Stomach (tissue), 9 donors: ENCODE data around the gene ATG5. TPM values are rescaled to one million over a fixed set of nuclear protein-coding genes. Genes with fewer than 3 reads are reported as not detected.
A peak's percentile ranks its signal among the peaks of the same experiment; 100 is the strongest.

Experiments used
- DNase-seq, 2 donors: peaks; one replicate each; pipeline versions ENCODE4 v3.0.0 to v3.0.0-alpha.2; 2013 to 2019
- H3K27ac ChIP-seq, 5 donors: fragments of 200-600 bp in 4 of 5; sonication (generic) in 4 of 5; one replicate each; pipeline ENCODE4 v1.5.1; 2013 to 2019; ENCODE audit warnings: mild to moderate bottlenecking in 1 of 5, moderate library complexity in 1 of 5
- H3K27me3 ChIP-seq, 3 donors: fragments of 200-600 bp; sonication (generic); one replicate each; pipeline ENCODE4 v1.5.1; 2017 to 2019; ENCODE audit warnings: mixed run types in 1 of 3
- H3K36me3 ChIP-seq, 4 donors: fragments of 200-600 bp; sonication (generic); 1 replicate in 3 of 4; 2 replicates in 1 of 4; pipeline ENCODE4 v1.5.1; 2016 to 2019
- H3K4me1 ChIP-seq, 4 donors: fragments of 200-600 bp; sonication (generic); one replicate each; pipeline ENCODE4 v1.5.1; 2016 to 2019
- H3K4me3 ChIP-seq, 4 donors: fragments of 200-600 bp; sonication (generic) in 3 of 4; one replicate each; pipeline ENCODE4 v1.5.1; 2016 to 2019; ENCODE audit warnings: mild to moderate bottlenecking in 1 of 4
- H3K9me3 ChIP-seq, 4 donors: fragments of 200-600 bp; sonication (generic); one replicate each; pipeline ENCODE4 v1.5.1; 2016 to 2019
- EP300 ChIP-seq: sonication (generic); formaldehyde crosslinking; IDR thresholded peaks from one replicate; pipeline ENCODE4 v1.6.1; 2017; ENCODE audit warnings: antibody characterized with exemption
- POLR2A ChIP-seq, 4 donors: fragments of 450-650 bp; IDR thresholded peaks; one replicate each; pipeline ENCODE4 v1.6.1; 2016; ENCODE audit warnings: antibody characterized with exemption in 4 of 4, control low read depth in 2 of 4, mild to moderate bottlenecking in 1 of 4, moderate library complexity in 1 of 4
- POLR2AphosphoS5 ChIP-seq, 3 donors: sonication (generic); formaldehyde crosslinking; IDR thresholded peaks; one replicate each; pipeline ENCODE4 v1.6.1; 2016; ENCODE audit warnings: antibody characterized with exemption in 3 of 3
- WGBS, 5 donors: extraction: QIAGEN DNeasy Blood & Tissue Kit in 3 of 5; methylation state at CpG; one replicate each; pipeline versions ENCODE4 v1.1.5 to v1.1.7; 2013 to 2018; 5-methylcytosine and 5-hydroxymethylcytosine counted together
- intact Hi-C: fragments of 100-400 bp; cut with DNase I; formaldehyde crosslinking; loops from one replicate; pipeline ENCODE4 v1.15.1; 2023; ENCODE audit warnings: low total_unique reads
- polyA plus RNA-seq, 3 donors: library from polyadenylated mRNA; stranded (reverse); fragments of 200-250 nt; gene quantifications; one replicate each; pipeline ENCODE4 v1.2.3, GENCODE V29; 2013
- small RNA-seq, 4 donors: library from RNA; depleted of rRNA; stranded (forward); fragments of <200 nt; gene quantifications; one replicate each; pipeline ENCODE3, GENCODE V24; 2016
- total RNA-seq, 5 donors: library from RNA; depleted of rRNA; stranded (reverse); fragments of >200 nt; gene quantifications; one replicate each; pipeline versions ENCODE4 v1.1.0 to v1.2.3, GENCODE V29; 2014 to 2016
- TF ChIP-seq, protein P1 (sequence below), 7 experiments: fragments of 450-650 bp in 4 of 7; fragments of 200-600 bp in 3 of 7; sonication (generic) in 3 of 7; IDR thresholded peaks; one replicate each; pipeline ENCODE4 v1.5.1; 2016 to 2019; ENCODE audit warnings: antibody characterized with exemption in 7 of 7, control low read depth in 2 of 7, mild to moderate bottlenecking in 1 of 7
- donor health status: healthy with polysubstance abuse.
- donor health status: Bipolar disorder and iron deficiency.
- donor health status: healthy.

ATG5 gene
- total and polyA plus RNA-seq, 8 donors = 12.8 to 89.4 (median 25.5) TPM

DNA sequence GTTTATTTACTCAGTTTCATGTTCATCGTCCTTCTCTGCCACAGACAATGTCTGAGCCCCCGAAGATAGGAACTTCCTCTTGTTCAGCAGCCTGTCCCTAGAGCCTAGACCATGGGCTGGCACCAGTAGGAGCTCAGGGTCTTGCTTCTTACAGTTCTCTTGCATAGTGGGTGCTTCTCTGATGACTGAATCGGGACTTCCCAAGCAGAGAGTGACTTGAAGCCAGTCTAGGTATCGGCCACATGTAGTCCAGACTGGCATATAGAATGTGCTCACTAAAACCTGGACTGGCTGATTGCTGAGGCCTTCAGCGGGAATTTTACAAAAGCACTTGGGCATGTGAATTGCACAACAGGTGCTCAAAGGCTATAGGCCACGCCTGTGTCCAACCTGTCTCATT is 187.4 kb downstream of the ATG5 start:
- Histone ChIP-seq H3K4me1 (no peaks in the 10 kb centered on the region), H3K27ac (no peak overlapping the region), H3K9me3 (no peaks in the 10 kb centered on the region), H3K36me3 (no peaks in the 10 kb centered on the region), H3K4me3 (no peak overlapping the region), H3K27me3 (no peaks in the 10 kb centered on the region)
- TF ChIP-seq EP300 (no peak), POLR2A (IDR thresholded peaks at IDR 0.05) (no peak), POLR2AphosphoS5 (IDR thresholded peaks at IDR 0.05) (no peak)
- TF ChIP-seq, protein P1, sequence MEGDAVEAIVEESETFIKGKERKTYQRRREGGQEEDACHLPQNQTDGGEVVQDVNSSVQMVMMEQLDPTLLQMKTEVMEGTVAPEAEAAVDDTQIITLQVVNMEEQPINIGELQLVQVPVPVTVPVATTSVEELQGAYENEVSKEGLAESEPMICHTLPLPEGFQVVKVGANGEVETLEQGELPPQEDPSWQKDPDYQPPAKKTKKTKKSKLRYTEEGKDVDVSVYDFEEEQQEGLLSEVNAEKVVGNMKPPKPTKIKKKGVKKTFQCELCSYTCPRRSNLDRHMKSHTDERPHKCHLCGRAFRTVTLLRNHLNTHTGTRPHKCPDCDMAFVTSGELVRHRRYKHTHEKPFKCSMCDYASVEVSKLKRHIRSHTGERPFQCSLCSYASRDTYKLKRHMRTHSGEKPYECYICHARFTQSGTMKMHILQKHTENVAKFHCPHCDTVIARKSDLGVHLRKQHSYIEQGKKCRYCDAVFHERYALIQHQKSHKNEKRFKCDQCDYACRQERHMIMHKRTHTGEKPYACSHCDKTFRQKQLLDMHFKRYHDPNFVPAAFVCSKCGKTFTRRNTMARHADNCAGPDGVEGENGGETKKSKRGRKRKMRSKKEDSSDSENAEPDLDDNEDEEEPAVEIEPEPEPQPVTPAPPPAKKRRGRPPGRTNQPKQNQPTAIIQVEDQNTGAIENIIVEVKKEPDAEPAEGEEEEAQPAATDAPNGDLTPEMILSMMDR (IDR thresholded peaks at IDR 0.05) = no peak
- WGBS, 5 donors = 72 to 78% (median 77%) methylated on average over 6 of the region's 6 CpGs
- peak in 1 of 2 donors; percentile 21 for DNase-seq
- intact Hi-C loops = no loop called here

DNA sequence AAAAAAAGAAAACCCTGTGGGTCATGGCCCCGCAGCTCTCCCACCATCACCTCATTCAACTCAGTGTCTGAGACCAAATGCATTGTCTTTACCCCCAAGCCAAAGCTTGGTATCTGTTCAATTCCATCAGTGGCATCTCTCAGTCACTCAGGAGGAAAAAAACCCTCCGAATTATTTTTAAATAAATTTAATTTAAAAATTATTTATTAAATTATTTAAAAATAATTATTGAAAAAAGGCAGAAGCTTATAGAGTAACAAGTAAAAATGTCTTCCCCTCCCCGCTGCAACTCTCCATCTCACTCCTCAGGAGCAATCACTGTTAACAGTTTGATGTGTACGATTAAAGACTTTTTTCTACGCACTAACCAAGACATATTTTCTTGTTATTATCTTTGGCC is 188.7 kb downstream of the ATG5 start:
- no peaks in the 10 kb centered on the region for H3K36me3 ChIP-seq
- peak in 1 of 2 donors; percentile 5 for DNase-seq
- no peaks in the 10 kb centered on the region for H3K27me3 ChIP-seq
- no peak overlapping the region for H3K27ac ChIP-seq
- 93 to 96% (median 95%) methylated on average over 5 of the region's 5 CpGs for WGBS, 5 donors
- H3K4me1 ChIP-seq = no peaks in the 10 kb centered on the region
- no peak overlapping the region for H3K4me3 ChIP-seq
- H3K9me3 ChIP-seq = no peaks in the 10 kb centered on the region
- no peak for TF ChIP-seq POLR2AphosphoS5 (IDR thresholded peaks at IDR 0.05)
- TF ChIP-seq, protein P1 (IDR thresholded peaks at IDR 0.05) = no peak
- no peak for TF ChIP-seq POLR2A (IDR thresholded peaks at IDR 0.05)
- no peak for TF ChIP-seq EP300
- intact Hi-C loops = no loop called here

DNA sequence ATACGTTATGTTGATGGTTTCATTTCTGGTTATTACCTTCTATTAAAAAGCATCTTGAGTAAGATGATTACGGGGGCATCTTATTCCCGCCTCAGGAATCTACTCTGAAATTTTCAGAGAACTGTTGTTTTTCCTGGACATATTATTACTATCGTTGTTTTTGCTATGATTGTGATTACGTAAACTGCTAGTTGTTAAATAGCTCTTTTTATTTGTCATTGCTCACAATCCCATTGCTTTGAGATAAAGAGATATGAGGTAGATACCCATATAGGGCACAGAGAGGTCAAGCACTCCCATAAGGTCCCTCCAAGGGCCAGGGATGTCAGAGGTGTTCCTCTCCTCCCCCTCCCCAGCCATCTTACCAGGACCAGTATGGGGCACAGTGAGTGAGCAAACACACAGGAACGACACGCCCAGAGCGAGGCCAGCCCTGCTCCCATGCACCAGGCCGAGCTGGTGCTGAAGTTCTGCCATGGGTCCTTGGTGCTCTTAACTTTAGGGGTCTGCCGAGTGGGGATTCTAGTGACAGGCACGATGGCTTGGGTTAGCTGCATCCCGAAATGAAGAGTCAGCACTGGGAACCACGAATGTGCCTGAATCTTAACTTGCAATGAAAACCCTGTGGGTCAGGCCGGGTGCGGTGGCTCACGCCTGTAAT is 189.5 kb downstream of the ATG5 start:
- no peak overlapping the region for H3K27ac ChIP-seq
- intact Hi-C loops = no loop called here
- 84 to 90% (median 86%) methylated on average over 16 of the region's 16 CpGs for WGBS, 5 donors

DNA sequence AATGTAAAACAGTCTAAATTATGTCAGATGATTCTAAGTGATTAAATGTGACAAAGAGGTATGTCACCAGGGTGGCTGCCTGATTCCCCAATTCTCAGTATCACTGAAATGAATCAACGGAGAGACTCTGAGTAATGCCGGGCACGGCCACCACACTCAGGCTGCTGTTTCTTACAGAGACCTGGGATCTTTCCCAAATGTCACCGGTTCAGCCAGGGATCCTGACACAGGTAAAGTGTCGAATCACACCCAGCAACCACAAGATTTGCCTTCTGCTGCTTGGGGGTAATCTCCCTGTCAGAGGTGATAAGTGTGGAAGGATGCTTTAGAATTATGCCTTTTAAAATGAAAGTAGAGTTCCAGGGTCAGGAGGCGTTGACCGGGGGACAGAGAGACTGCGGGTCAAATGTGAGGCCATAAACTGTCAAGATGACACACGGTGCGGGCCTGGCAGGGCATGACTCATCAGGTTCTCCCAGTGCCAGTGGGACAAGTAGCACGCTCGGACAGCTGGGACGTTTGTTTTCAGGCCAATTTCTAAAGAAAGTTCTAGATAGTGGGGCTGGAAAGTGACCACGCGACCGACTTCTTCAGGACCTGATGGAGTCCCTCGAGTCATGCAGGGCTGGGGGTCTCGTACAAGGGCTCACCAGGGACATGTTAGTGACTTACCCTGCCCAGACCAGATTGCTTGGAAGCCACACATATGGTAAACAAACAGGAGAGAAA is 190.5 kb downstream of the ATG5 start:
- Histone ChIP-seq H3K4me3 (no peak overlapping the region), H3K27ac (no peak overlapping the region), H3K36me3 (no peaks in the 10 kb centered on the region), H3K4me1 (no peaks in the 10 kb centered on the region), H3K9me3 (no peaks in the 10 kb centered on the region), H3K27me3 (no peaks in the 10 kb centered on the region)
- TF ChIP-seq, protein P1 (IDR thresholded peaks at IDR 0.05) = no peak
- TF ChIP-seq POLR2AphosphoS5 (IDR thresholded peaks at IDR 0.05) = no peak
- no peak for TF ChIP-seq POLR2A (IDR thresholded peaks at IDR 0.05)
- DNase-seq = no peak
- WGBS, 5 donors = 73 to 84% (median 81%) methylated on average over 18 of the region's 18 CpGs
- intact Hi-C loops = no loop called here

More for the DNA sequence above, 189.5 kb downstream of the ATG5 start:
- no peaks in the 10 kb centered on the region for H3K36me3 ChIP-seq
- no peak for DNase-seq
- H3K9me3 ChIP-seq = no peaks in the 10 kb centered on the region
- TF ChIP-seq POLR2A (IDR thresholded peaks at IDR 0.05) (no peak), POLR2AphosphoS5 (IDR thresholded peaks at IDR 0.05) (no peak)
- H3K27me3 ChIP-seq = no peaks in the 10 kb centered on the region
- H3K4me3 ChIP-seq = no peak overlapping the region
- H3K4me1 ChIP-seq = no peaks in the 10 kb centered on the region

Small RNA genes lying within 50 kb of the gene (small RNA-seq; reads per million reads assigned to genes)
- gene RF00015 (0 reads per million in 4 donors), gene RN7SL47P (0 reads per million in 4 donors), gene RNU6-344P (0 reads per million in 4 donors)

Other genes starting within 250 kb of the ATG5 start
- 10 to 100 TPM in 2 of 5 donors, 1 to 10 TPM in 2, under 1 TPM in 1; under 0.01 to 22.7 (median 6.4) TPM for gene PRDM1, start 239.4 kb downstream of the ATG5 start, total RNA-seq
- 1 to 10 TPM; 3.1 to 7.0 (median 3.6) TPM for gene PRDM1, start 239.4 kb downstream of the ATG5 start, polyA plus RNA-seq
- 10 to 100 TPM in 3 of 5 donors, 1 to 10 TPM in 1, under 1 TPM in 1; 0.45 to 47.2 (median 15.5) TPM for gene CRYBG1, start 35.0 kb upstream of the ATG5 start, total RNA-seq
- gene CRYBG1, start 35.0 kb upstream of the ATG5 start, polyA plus RNA-seq = 10 to 100 TPM in 1 of 3 donors, 1 to 10 TPM in 2; 1.7 to 13.4 (median 4.1) TPM